Measurements from ENCODE around the gene SSBP2.

Gene SSBP2

GRCh38 chr5:81370912-81371311 is 380.0 kb downstream of the SSBP2 start:
- DNase-seq: no peak

GRCh38 chr5:81365541-81365940 is 385.4 kb downstream of the SSBP2 start:
- DNase-seq: no peak

DNA sequence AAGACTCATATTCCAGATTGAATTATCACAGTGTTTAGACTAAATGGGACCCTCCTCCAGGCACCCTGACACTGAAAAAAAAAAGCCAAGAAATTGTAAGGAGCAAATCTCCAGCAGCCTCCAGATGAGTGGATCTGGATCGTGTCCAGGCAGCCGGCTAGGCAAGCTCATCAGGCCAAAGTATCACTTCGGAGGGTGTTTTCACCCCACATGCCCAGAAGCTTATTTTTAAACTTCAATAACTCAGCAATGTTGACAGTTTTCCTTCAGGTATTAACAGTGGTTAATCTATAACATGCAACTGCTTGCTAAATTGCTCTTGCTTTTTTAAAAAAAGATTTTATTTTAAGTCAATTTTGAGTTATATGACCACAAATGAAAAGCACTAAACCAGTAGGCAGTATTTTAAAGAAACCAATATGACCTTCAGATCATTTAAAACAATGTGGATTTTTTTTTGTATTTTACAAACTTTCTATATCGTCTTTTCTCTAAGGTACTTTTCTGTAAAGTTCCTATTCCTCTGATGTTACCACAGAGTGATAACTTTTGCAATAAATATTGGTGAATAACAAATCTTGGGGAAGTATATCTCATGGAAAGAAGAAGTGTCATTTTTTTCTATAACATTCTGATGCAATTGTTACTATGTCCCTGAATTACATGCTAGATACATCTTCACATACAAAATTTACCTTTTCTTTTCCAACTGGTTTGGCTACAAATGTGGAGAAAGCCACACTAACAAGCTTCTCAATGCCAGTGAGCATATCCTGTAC is 387.6 kb downstream of the SSBP2 start:
- no peak for DNase-seq
